NCI-H510A (cell line): Measurements from ENCODE around the gene TMEM181.
"Not testable (repeated sequence)": the region's sequence is repeated elsewhere in the genome, so short reads cannot be mapped to it uniquely, and the experiment has no call there.

ENCODE experiments used
- DNase-seq: peaks from one replicate; lab custom pipeline; 2025; lab: John Stamatoyannopoulos, UW

TMEM181 gene

DNA sequence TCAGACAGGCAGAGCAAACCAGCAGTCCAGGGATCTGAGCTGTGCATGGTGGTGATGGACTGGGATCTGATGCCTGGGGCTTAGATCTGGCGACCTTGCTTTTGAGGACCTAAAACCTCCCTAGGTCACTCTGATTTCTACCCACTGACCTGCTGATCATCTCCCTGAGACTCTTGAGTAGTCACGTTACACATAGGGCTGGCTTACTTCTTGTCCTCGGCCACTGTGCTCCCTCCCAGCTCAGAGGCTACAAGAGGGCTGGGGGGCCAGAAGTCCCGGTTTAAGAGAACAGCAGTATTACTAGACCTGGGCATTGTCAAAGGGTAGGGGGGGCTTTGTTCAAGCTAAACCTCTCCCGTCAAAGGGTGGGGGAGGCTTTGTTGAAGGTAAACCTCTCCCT lies 79.2 kb downstream of the TMEM181 start:
- DNase-seq, result no peak

DNA sequence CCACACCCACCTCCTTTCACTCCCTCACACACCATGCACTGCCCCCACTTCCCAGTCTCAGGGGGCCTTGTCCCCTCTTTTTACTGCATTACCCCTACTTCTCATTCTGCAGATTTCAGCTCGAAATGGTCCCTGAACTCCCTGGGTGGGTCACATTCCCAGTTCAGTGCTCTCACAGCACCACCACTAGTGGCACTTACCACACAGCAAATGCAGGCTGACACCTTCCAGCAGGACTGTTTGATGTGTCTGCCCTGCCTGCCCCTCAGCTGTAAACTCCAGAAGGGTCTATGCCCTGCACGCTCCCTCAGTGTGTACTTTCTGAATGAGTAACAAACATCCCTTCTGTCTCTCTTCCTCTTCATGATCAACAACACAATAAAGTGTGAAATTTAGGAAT lies 80.6 kb downstream of the TMEM181 start:
- no peak for DNase-seq

DNA sequence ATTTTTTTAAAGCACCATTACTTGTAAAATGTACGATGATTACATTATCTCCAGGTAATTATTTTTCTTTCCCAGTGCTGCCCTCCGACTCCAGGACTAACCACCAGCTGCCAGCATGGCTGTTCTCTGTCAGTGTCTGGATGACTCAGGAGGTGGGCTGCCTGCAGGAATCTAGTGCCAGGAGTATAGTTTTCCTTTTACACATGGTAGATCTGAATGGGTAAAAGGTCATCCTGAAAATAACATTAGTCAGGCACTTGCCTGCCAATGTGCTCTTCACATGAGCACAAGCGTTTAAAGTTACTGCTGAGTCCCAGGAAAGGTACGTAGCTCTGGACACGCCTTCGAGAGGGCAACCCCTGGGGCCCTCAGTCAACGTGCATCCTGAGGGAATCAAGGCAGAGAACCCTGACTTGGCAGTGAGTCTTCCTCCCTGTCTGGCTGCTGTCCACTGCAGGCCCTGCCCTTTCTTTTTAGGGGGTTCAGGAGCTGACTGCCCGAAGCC lies 82.3 kb downstream of the TMEM181 start:
- no peak for DNase-seq

DNA sequence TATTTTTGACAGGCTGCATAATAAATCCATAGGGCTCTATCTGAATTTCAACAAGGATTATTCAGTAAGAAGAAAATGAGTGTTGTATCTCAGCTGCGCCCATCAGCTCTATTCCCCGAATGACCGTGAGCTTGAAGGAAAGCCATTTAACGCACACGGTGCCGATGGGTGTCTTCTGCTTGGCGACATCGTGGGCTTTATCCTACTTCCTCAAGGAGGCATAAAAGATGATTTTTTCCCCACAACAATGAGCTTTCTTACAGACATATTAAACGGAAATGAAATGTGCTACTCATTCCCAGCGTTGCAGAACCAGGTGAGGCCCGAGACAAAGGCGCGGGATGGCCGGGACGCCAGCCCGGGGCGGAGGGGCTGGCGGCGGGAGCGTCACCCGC lies 83.9 kb downstream of the TMEM181 start:
- DNase-seq, result no peak

DNA sequence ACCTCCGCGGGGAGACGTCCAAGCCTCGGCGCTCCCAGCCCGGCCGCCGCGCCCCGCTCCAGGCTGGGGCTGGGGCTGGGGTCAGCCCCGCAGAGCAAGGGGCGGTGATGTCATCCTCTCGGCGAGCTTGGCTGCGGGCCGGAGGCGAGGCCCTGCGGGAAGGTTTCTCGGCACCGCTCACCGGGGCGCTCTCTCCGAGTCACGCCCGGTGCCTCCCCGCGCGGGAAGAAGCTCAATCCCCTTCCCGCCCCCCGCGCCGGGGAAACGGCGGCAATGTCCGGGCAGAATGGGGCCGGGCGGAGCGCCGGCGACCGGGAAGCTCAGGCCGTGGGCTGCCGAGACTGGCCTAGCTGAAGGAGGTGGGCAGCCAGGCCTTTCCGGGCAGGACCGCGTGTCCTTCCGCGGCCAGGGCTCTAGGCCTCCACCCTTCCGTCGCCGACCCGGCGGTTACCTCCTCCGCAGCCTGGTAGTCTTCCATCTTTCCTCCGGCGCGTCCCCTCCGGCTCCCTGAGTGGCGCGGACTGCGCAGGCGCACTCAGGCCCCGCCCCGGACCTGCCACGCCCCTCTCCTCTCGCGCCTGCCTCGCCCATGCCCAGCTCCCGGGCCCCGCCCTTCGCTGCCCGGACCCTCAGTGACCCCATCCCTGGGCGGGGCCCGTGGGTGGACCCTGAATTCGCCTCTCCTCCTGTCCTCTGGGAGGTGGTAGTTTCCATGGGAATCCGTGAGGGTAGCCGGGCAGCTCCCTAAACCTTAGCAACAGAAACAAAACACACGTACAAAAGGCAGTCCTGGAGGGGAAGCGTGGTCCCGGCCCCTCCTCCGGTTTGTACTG lies 84.6 kb downstream of the TMEM181 start, which contains the start of gene DYNLT1:
TSS of gene DYNLT1 (minus strand) at position 513 of the 833 bp plus-strand sequence. CDS start at position 478, 35 bp downstream.
- peak; percentile 75 for DNase-seq

DNA sequence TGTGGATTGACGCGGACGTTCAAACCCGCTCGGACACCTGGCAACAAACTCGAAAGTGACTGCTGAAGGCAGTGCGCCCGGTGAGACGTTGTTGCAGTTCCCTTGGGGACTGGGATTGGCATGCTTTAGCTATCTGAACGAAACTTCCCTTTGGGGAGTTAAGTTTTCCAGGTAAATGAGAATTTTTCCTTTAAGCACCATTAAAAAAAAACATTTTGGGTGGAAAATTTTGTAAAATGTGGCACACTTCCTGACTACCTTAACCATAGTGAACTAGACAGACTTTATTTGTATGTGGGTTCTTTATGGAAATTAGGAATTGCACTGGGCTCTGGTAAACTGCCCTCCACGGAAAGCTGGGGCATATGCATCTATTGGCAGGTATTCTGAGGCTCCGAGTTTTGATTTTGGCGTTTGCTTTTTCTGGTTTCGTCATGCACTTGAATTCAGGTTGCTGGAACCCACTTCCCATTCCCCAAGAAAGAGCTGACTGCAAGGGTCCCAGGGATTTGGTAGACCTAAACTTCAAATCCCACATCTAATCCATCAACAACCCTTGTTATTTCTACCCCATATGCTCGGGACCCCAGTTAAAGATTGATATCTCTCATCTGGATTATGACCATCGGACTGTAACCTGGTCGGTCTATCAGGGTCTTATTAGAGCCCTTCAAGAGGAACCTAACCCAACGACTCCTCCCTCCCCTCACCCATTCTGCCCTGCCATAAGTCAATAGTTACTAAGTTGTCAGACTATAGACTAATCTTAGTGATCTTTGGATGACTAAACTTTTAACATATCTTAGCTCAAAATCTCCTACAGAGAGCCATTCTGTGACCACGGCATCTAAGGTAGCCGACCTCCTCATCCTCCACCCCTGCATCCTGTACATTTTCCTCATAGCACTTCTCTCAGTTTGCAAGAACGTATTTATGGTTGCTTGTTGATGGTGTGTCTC lies 85.5 kb downstream of the TMEM181 start:
- no peak for DNase-seq

DNA sequence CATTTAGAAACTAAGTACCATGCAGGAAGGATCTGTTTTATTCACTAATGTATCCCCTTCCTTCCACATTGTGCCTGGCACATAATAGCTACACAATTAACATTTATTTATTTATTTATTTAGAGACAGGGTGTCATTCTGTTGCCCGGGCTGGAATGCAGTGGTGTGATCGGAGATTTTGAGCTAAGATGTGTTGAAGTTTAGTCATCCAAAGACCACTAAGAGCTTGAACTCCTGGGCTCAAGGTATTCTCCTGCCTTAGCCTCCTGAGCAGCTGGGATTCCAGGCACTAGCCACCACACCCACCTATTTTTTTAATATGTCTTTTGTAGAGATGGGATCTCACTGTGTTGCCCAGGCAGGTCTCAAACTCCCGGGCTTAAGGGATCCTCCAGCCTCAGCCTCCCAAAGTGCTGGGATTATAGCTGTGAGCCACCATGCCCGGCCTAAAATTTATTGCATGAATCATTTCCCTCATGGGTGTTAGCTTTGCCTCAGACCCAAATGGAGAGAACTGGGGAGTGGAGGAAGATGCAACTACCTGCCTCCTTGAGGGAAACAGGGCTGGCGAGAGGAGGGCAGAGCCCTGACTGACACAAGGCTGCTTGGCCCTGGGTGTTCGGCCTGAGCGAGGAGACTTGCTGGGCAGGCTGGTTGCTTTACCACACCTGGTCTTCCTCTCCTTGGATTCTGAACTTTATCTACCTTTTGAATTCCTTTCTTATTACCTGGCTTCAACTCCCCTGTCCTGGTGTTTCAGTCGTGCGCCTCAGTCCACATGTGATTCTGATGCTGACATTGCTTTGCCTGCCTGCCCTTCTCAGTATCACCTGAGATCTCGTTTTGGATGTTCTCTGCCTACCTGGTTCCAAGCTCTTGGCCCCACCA lies 86.4 kb downstream of the TMEM181 start:
- no peak for DNase-seq

DNA sequence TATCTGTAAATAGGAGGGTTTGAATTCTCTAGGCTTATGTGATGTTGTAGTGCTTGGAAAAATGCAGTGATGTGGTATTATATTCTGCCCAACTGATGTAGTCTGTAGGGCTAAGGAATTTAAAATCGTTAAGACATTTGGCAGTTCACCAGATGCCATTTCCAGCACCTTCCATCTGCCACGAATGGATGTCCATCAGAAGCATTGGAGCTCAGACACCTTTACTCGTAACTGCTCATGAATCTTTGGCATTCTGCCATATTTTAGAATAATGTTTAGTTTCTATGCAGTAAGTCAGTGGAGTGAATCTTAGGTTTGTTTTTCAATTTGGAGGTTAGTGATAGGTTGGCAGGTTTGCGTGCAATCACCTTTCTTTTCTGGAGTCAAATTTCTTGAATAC lies 87.6 kb downstream of the TMEM181 start:
- DNase-seq, result no peak

DNA sequence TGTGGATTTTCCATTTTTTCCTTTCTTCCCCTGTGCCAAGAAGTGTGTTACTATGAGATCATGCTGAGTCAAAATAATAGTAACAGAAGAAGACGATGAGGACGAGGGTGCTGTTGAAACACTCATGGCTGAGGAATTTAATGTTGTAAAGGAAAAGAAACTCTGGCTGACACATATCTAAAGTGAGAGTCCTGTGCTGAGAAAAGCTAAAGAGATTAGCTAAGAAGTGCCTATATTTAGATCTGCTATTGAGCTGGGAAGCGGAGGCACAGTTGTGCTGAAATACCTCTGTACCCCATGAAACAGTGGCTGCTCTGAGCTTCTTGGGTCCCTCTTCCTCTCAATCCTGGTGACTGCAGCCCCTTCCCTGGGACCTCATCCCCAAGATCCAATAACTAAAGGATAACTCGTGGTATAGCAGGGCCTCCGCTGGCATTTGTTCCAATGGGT lies 88.8 kb downstream of the TMEM181 start:
- no peak for DNase-seq

DNA sequence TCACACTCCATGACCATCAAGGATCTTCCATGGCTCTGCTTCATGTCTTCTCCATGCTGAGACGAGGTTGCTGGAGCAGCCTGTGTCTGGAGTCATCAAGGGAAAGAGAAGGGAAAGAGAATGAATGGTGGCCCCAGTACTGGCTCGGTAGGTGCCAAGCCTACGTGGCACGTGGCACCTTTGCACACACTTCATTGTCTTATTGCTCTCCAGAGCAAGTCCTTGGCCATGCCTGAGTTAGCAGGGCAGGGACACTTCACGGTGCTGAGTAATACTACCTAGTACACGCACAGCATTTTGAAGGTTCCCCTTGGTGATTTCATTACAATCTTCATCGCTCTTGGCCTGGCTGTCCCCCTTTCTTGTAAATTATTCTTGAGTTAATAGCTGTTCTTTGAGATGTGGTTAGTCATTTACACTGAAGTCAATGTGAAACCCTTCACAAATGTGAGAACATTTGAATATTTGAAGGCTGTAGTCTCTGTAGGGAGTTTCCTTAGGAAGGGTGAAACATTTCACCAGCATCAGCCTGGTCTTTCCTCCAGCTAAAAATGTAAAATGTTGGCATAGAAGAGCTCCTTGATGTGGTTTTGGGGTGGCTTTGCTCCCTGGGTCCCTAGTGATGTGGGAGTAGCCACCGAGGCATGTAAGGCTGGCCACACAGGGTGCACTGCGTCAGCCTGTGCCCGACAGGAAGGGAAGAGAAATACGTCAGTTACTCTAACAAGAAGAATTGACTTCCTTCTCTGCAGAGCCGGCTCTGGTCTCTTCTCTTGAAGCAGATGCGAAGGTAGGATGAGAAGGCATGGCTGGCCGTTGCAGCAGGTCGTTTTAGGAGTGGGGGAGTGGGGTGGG lies 89.6 kb downstream of the TMEM181 start, which contains the start of gene SYTL3:
TSS of gene SYTL3 (plus strand) at position 766 of the 855 bp plus-strand sequence. CDS start 13,215 bp downstream, outside the sequence.
- no peak for DNase-seq

DNA sequence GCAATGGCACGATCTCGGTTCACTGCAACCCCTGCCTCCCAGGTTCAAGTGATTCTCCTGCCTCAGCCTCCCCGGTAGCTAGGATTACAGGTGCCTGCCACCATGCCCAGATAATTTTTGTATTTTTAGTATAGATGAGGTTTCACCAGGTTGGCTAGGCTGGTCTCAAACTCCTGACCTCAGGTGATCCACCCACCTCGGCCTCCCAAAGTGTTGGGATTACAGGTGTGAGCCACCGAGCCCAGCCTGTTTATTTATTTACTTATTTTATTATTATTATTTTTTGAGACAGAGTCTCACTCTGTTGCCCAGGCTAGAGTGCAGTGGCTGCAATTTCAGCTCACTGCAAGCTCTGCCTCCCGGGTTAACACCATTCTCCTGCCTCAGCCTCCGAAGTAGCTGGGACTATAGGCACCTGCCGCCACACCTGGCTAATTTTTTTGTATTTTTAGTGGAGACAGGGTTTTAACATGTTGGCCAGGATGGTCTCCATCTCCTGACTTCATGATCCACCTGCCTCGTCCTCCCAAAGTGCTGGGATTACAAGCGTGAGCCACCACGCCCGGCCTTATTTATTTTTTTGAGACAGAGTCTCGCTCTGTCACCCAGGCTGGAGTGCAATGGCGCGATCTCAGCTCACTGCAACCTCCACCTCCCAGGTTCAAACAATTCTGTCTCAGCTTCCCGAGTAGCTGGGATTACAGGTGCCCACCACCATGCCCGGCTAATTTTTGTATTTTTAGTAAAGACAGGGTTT lies 92.3 kb downstream of the TMEM181 start:
- not testable (repeated sequence) for DNase-seq

DNA sequence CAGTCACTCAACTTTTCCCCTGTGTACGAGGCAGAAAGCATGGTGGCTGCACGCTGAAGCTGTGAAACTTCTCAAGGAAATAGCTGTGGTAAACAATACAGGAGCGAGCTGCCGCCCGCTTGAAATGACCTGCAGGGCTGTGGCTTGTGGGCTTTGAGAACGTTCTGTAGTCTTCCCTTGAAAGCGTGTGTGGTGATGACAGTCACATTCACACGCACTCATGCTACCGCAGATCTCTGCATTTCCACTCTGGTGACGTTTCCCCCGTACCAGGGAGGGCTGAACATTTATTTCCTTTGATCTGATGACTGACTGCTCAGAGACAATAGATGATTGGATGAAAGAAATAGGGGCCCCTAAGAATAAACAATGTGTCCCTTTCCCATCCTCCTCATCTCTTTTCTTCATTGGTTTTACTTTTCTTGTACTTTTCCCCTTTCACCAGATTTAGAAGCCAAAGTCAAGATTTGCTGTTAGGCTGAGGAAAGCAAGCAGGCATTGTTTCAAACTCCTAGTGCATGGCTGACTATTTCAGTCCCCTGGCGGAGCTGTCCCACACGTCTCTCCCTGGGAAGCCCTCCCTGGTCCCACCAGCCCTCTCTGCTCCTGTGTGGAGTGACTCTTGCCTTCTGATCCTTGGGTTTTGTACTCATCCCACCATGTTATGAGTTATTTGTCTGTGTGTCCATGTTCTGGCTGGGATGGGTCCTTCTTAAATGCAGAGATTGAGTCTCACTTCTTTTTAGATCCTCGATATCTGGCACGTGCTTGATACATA lies 93.9 kb downstream of the TMEM181 start:
- DNase-seq, result no peak

DNA sequence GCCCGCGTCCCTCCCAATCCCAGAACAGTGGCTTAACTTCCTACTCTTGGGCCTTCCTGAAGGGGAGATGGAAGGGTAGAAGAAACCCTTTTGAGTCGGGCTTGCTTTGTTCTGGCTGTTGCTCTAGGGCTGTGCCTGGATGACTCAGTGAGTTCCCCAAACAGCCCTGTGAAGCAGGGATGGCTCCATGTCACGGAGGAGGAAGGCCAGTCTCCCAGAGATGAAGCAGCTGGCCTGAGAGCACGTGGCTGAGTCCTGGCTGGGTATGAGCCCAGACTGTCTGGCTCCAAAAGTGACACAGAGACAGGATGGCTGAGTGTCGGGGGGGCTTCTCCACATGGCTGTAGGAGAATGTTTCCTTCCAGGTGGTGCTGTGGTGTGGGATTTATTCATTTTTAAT lies 94.6 kb downstream of the TMEM181 start:
- DNase-seq, result no peak

DNA sequence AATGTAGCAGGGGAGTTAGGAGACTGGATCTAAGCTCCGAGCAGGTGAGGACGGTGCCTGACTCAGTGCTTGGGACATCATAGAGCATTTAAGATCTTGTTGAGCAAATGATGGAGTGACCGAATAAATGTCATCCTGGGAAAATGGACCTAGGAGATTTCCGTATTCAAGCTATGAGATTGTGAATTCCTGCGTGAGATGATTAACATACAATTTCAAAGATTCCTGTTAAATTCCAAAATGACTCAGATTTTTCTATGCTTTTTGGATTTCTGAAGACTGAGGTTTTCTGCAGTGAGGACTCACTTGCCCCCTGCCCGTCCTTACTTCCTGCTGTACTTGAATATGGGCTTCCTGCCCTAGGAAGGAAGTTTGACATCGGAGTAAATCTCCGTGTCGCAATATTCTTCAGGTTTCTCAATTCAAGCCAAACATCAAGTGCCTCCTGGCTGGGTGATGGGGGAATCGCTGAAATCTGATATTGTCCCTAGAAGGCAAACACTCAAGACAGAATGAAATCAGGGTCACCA lies 95.1 kb downstream of the TMEM181 start:
- DNase-seq, result no peak

DNA sequence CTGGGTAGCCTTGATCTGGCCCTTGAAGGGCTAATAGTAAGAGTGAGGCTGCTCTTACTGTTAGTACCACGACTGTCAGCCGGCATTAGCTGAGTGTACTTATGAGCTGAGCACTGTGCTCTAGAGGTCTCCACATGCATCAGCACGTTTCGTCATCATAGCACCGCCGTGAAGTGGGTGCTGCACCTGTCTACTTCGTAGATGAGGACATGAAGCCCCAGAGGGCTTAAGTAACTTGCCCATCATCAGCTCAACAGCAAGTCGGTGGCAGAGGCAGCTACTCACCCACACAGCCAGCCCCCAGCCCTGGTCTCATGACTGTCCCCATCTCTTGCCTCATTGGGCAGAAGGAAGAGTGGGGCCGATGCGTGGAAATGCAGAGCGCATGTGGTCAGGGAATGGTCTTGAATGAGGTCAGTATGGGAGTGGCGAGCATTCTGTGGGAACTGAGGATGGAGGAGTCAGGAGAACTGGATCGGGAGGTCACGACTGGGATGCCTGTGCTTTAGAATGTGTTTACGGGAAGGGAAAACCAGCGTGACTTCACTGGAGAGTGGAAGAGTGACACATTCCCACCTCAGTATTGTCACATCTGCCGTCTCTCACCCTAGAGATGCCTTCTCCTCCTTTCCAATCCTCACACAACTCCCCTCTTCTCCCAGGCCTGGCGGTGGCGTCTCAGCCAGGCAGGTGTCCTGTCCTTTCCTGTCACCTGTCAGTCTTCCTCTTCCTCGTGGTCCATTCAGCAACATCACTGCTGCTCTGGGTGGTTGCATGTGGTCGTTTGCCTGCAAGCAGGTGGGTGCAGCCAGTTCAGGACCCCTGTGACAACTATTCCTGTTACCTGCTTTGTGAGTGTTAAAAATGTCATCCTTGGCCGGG lies 95.9 kb downstream of the TMEM181 start:
- peak; percentile 92 for DNase-seq

DNA sequence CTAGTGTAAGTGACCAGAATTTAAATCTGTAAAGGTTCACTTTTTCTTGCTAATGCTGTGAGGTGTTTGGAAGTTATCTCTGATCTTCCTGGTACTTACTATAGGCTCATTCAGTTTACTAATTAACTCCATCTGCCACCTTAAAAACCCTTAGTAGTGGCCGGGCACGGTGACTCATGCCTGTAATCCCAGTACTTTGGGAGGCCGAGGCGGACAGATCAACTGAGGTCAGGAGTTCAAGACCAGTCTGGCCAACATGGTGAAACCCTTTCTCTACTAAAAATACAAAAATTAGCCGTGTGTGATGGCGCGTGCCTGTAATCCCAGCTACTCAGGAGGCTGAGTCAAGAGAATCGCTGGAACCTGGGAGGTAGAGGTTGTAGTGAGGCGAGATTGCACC lies 97.1 kb downstream of the TMEM181 start:
- DNase-seq, result not testable (repeated sequence)

DNA sequence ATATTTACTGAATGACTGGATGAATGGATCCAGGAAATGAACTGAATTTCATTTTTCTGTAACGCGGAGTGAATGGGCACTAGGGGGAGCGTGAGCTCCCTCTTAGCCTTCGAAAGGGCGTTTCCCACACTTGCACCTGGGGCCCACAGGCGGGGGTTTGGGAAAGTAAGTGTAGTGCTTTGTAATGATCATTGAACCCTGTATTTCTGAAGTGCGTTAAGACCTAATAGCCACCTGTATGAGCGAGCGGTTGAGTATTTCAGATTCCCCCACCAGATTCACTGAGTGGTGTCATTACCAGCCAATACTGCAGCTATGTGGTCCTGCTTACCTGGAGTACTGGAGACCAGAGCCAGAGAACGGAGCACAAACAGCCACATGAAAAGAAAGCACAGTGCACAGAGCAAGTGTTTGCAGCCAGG lies 100.5 kb downstream of the TMEM181 start:
- peak; percentile 80 for DNase-seq
